ENCODE data around the gene PRKCH.

PRKCH gene

DNA sequence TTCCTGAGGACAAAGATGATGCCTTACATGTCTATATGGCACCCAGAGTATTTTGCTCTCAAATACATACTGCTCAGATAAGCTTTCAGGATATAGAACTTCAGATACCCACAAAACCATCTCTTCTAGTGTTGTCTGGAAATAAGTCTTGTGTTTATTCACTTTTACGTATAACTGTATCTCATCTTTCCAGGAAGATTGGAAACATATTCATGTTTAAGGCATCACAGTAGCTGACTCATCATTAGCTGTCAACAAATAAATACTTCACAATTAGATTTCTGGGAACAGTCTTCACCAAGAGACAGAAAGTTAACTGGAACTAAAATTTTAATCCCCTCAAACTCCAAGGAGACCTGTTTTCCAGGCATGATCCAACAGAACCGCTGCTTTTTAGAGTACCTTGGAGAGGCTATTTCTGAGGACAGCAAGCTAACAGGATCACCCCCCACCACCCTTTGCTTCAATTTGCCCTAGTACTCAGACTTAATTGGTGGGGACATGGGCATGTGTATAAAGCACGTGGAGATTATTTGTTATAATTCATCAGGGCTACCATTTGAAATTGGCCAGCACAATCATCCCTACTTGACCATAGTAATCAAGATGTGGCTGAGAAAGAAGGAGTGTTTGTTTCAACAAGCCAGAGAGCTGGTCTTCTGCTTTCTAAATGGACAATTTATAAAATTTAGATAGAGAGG lies 244.6 kb downstream of the PRKCH start:
- Mint-ChIP-seq H3K9me3 (no peaks in the 10 kb centered on the region), H3K36me3 (peaks cover 0 to 3% of the 10 kb centered on the region in 2 donors), H3K27me3 (no peaks in the 10 kb centered on the region), H3K4me3 (no peak overlapping the region), H3K27ac (no peak overlapping the region), H3K4me1 (peaks cover 61 to 81% of the 10 kb centered on the region in 2 donors)
- no peak for DNase-seq
- no peak for ATAC-seq (replicated peaks)

DNA sequence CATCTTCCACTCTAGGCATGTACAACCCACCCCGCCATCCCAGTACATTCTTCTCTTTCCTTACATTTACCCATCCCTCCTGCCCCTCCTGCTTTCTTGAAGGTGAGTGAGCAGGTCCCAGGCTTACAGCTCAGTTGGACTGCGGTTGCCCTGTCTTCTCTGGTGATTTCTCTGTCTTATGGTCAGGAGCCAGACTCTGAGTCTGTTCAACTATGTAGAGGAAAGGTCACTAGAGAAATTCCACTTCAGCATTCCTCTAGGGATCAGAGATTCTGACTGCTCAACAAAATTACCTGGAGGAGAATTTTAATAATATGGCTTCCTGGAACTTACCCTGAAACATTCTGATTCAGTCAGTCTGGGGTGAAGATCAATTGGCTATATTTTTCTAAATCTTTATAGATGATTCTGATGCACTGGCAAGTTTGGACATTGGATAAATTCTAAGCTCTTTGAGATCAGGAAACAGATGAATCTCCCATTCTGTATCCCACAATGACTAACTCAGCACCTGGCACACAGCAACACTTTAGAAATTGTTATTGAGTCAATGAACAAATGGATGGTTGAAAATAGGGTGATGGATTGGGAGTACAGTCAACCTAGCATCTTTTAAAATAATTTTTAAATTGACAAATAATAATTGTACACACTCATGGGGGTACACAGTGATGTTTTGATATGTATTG lies 245.3 kb downstream of the PRKCH start:
- Mint-ChIP-seq H3K36me3 (peaks cover 0 to 3% of the 10 kb centered on the region in 2 donors), H3K4me1 (peaks cover 62 to 84% of the 10 kb centered on the region in 2 donors), H3K27me3 (no peaks in the 10 kb centered on the region), H3K9me3 (no peaks in the 10 kb centered on the region), H3K27ac (peak overlapping the region; percentile 67), H3K4me3 (no peak overlapping the region)
- ATAC-seq (replicated peaks) (no peak), DNase-seq (no peak)

DNA sequence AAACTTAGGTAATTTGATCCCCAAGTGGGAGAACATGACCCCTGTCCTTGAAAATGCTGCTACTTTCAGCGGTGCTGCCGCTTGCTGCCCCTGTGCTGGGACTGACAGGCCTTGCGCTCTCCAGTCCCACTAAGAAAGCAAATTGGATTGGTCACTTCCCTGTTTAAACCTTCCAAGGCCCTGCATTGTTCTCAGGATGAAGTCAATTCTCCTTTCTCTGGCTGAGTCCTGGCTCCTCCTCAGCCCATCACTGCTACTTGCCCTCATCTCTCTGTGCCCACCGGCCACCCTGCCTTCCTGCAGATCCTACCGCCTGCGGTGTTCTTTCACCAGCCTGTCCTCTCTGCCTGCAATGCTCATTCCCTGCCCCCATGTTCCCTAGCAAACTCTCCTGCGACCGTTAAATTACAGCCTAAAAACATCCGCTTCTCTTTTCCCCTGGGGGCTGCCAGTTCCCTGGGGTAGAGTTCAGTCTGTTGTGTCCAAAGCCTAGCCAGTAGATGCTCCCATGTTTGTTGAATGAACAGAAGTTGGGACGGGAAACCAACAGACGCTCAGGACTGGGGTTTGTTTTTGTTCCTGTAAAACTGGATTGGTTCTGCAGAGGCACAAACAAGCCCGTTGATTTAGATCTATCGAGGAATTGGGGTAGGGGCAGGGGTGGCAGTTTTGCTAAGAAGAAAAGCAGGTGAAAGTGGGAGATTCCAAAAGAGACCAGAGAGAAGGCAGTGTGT lies 246.6 kb downstream of the PRKCH start:
- H3K9me3 Mint-ChIP-seq, result no peaks in the 10 kb centered on the region
- DNase-seq, result no peak
- no peaks in the 10 kb centered on the region for H3K27me3 Mint-ChIP-seq
- H3K4me1 Mint-ChIP-seq, result peaks cover 58 to 84% of the 10 kb centered on the region in 2 donors
- peak overlapping the region; percentile 96 for H3K27ac Mint-ChIP-seq
- ATAC-seq (replicated peaks), result peak; percentile 3 to 6
- H3K36me3 Mint-ChIP-seq, result peaks cover 0 to 3% of the 10 kb centered on the region in 2 donors
- peak overlapping the region; percentile 78 to 79 for H3K4me3 Mint-ChIP-seq

DNA sequence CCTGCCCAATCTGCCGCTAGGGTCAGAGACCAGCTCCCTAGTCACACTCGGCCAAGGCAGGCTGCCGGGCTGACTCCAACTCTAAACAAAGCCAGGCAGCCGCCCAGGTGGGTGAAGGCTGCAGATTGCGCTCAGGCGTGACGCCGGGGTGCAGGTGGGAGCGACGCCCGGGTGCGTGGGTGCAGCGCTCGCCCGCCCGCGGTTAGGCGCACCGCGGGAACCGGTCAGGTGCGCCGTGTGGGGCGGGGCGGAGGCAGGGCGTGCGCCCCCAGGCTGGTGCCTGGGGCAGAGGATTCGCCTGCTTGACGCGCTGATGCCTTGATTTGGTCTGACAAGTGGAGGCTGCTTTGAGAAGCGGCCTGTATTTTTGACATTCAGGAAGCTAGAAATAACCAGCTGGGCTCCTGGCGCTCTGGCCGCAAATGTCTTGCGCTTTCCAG lies 247.2 kb downstream of the PRKCH start:
- no peaks in the 10 kb centered on the region for H3K27me3 Mint-ChIP-seq
- ATAC-seq (replicated peaks) (peak; percentile 85 to 89), DNase-seq (peak; percentile 74)
- peaks cover 58 to 84% of the 10 kb centered on the region in 2 donors for H3K4me1 Mint-ChIP-seq
- no peaks in the 10 kb centered on the region for H3K9me3 Mint-ChIP-seq
- H3K36me3 Mint-ChIP-seq, result peaks cover 0 to 3% of the 10 kb centered on the region in 2 donors
- peak overlapping the region; percentile 96 for H3K27ac Mint-ChIP-seq
- H3K4me3 Mint-ChIP-seq, result peak overlapping the region; percentile 78 to 79

DNA sequence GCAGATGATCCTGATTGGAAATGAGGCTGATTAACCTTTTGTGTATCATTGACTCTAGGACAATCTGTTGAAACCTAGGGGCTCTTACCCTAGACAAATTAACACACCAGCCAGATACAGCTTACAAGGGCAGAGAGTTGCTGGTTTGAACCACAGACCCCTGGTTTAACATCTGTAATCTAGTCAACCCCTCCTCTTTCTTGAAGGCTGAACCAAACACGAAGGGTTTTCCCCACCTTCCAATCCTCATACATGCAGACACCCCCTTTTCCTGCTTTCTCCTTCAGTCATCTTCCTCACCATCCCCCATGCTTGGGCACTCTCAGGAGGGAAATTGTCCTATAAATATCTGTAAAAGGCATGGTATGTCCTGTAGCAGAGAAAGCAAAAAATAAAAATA lies 247.9 kb downstream of the PRKCH start:
- Mint-ChIP-seq H3K9me3 (no peaks in the 10 kb centered on the region), H3K4me3 (peak overlapping the region; percentile 78 to 79), H3K36me3 (peaks cover 0 to 3% of the 10 kb centered on the region in 2 donors), H3K27me3 (no peaks in the 10 kb centered on the region), H3K27ac (peak overlapping the region; percentile 66), H3K4me1 (peaks cover 51 to 79% of the 10 kb centered on the region in 2 donors)
- ATAC-seq (replicated peaks), result peak in 1 of 2 donors; percentile 12
- DNase-seq, result no peak

DNA sequence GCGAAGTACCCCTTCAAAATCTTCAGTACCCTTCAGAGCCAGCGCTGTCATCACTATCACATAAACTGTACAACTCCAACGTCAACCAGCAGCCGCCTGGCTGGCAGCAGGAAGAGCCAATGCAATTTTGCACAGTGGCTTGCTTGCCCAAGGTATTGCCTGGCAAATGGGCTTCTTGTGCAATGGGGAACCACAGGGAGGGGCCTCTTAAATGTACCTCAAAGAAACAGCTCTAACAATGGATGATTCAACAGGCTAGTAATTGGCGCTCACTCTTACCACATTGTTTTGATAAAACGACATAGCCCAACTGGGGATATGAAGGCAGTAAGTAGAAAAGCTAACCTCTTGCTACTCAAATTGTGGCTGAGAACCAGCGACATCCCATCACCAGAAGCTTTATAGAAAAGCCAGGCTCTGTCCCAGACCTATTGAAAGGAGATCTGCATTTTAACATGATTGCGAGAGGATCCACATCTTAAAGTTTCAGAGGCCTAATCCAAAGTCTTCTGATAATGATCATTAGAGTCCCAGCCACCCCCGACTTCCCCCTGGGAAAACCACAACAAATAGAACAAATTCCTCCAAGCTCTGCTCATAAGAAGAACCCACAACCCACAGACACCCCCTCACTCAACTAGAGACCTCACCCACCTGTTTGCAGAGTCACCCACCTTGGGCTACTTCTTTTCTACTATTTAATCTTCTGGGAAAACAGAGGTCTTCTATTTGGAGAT lies 248.6 kb downstream of the PRKCH start:
- Mint-ChIP-seq H3K4me3 (peak overlapping the region in 1 of 2 donors; percentile 6), H3K27ac (peak overlapping the region; percentile 66), H3K27me3 (no peaks in the 10 kb centered on the region), H3K4me1 (peaks cover 45 to 72% of the 10 kb centered on the region in 2 donors), H3K9me3 (no peaks in the 10 kb centered on the region), H3K36me3 (peaks cover 0 to 3% of the 10 kb centered on the region in 2 donors)
- ATAC-seq (replicated peaks), result no peak
- no peak for DNase-seq

DNA sequence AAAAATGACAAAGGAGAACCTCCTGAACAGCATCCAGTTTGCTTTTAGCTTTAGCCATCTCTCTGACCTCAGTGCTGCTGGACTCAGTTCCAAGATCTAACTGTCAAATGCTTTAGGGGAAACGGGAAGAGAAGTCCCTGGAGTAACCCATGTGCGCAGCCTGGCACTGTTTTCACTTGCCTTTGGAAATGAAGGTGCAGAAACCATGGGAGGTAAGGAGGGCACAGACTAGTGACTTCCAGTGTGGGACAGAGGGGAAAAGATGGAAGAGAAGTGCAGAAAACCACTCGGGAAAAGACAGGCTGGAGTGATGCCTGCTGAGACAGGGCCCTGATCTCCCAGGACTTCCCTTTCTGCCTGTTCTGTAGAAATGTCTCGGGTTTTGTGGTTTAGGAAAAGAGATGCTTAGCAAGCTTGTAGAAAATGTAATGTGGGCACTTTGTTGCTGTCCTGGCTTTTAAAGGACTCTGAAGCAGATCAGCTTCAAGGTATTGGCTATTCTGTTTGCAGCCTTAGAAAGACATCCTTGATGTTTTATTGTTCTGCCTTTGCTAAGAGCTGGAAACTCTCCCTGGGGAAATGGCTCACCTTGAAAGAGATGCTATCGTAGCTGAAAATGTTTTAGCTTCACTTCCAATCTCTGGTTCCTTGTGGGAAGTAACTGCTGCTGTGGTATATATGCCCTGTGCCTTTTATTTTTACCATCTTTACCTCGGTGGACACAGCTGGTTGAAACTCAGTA lies 249.3 kb downstream of the PRKCH start:
- ATAC-seq (replicated peaks) (no peak), DNase-seq (no peak)
- no peaks in the 10 kb centered on the region for H3K27me3 Mint-ChIP-seq
- no peak overlapping the region for H3K27ac Mint-ChIP-seq
- peaks cover 0 to 3% of the 10 kb centered on the region in 2 donors for H3K36me3 Mint-ChIP-seq
- H3K9me3 Mint-ChIP-seq, result no peaks in the 10 kb centered on the region
- H3K4me1 Mint-ChIP-seq, result peaks cover 45 to 72% of the 10 kb centered on the region in 2 donors
- H3K4me3 Mint-ChIP-seq, result no peak overlapping the region

DNA sequence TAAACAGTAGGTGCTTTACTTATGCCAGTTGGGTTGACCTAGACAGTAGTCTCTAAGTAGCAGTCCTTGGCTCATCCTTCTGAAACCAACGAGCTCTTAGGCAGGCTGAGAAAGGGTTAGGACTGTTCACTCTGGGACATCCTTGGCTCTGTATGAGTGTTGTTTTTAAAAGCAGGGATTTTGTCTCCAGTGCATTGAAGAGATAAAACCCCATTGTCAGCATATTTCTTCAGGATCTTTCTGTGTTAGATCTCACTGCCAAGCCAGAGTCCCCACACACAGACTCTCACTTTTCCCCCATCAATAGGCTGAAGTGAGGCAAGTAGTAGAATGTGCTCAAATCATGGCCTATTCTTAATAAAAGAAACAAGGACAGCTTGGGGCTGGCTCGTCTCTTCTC lies 250.5 kb downstream of the PRKCH start:
- no peaks in the 10 kb centered on the region for H3K9me3 Mint-ChIP-seq
- peaks cover 45 to 66% of the 10 kb centered on the region in 2 donors for H3K4me1 Mint-ChIP-seq
- no peak overlapping the region for H3K4me3 Mint-ChIP-seq
- H3K27me3 Mint-ChIP-seq, result no peaks in the 10 kb centered on the region
- H3K36me3 Mint-ChIP-seq, result peaks cover 0 to 3% of the 10 kb centered on the region in 2 donors
- no peak overlapping the region for H3K27ac Mint-ChIP-seq
- ATAC-seq (replicated peaks) (no peak), DNase-seq (no peak)

DNA sequence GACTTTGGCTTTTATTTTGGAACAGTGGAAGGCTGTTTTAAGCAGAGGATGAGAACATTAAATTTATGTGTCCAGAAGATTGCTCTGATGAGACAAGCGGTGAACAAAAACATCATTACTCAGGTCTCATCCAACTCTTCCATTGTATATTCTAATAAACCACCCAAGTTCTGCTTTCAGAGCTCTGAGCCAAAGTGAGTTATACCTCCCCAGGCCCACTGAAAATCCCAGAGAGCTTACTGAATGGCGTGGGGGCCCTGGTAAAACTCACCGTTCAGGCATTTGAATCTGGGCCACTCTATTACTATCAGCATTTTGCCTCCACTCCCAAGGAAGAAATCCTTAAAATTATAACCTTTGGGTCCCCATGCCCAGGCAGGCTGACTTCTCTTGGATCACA lies 251.9 kb downstream of the PRKCH start:
- no peaks in the 10 kb centered on the region for H3K9me3 Mint-ChIP-seq
- H3K36me3 Mint-ChIP-seq, result no peaks in the 10 kb centered on the region
- no peaks in the 10 kb centered on the region for H3K27me3 Mint-ChIP-seq
- H3K27ac Mint-ChIP-seq, result no peak overlapping the region
- H3K4me3 Mint-ChIP-seq, result no peak overlapping the region
- no peak for DNase-seq
- peaks cover 37 to 60% of the 10 kb centered on the region in 2 donors for H3K4me1 Mint-ChIP-seq
- ATAC-seq (replicated peaks), result no peak

DNA sequence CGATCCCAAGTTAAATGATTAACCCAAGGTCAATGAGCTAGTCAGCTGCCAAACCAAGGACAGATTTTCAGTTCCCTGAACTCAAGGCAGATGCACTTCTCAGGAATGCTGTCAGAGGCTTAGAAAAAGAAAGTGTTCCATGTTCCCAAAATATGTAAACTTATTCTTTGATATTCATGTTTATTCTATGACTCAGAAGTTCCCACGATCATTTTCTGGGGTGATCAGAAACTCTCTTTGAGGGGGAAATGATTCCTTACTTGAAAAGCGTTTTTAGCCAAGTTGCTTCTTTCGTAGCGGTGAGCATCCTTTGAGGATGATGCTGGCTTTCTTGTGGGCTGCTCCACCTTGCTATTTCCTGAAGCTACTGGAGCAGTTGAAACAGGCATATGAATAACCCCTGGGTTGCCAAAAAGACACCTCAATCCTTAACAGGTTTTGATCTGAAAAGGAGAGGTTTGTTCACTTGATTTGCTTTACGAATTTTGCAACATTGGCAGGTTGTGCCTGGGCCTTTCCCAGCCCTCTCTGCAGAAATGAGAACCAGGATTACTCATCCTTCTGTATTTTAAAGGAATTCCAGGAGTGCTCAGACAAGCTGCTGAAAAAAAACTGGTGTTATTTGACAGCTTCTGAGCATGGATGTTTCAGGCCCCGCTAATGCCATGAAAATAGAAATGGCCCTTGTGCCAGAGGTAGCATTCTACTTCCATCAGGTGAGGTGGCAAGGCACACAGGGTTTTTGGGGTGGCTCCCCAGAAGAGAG lies 252.6 kb downstream of the PRKCH start:
- no peak for DNase-seq
- peaks cover 33 to 54% of the 10 kb centered on the region in 2 donors for H3K4me1 Mint-ChIP-seq
- no peaks in the 10 kb centered on the region for H3K27me3 Mint-ChIP-seq
- H3K36me3 Mint-ChIP-seq, result no peaks in the 10 kb centered on the region
- H3K9me3 Mint-ChIP-seq, result no peaks in the 10 kb centered on the region
- ATAC-seq (replicated peaks), result no peak
- no peak overlapping the region for H3K27ac Mint-ChIP-seq
- no peak overlapping the region for H3K4me3 Mint-ChIP-seq

DNA sequence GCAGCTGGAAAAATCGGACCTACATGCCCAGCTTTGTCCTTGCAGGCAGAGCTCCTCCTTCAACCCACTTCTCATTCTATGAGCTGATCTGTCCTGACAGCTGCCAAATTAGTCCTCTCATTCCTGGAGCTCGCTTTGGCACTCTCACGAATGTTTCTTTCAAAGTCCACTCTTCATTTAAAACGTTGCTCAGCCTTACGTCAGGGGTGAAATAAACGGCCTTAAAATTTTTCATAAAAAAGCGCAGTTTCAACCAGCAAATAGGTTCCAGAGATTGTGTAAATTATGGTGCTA lies 253.1 kb downstream of the PRKCH start:
- ATAC-seq (replicated peaks) (no peak), DNase-seq (no peak)
- H3K27me3 Mint-ChIP-seq, result no peaks in the 10 kb centered on the region
- H3K36me3 Mint-ChIP-seq, result no peaks in the 10 kb centered on the region
- no peak overlapping the region for H3K4me3 Mint-ChIP-seq
- H3K9me3 Mint-ChIP-seq, result no peaks in the 10 kb centered on the region
- peaks cover 28 to 49% of the 10 kb centered on the region in 2 donors for H3K4me1 Mint-ChIP-seq
- no peak overlapping the region for H3K27ac Mint-ChIP-seq

DNA sequence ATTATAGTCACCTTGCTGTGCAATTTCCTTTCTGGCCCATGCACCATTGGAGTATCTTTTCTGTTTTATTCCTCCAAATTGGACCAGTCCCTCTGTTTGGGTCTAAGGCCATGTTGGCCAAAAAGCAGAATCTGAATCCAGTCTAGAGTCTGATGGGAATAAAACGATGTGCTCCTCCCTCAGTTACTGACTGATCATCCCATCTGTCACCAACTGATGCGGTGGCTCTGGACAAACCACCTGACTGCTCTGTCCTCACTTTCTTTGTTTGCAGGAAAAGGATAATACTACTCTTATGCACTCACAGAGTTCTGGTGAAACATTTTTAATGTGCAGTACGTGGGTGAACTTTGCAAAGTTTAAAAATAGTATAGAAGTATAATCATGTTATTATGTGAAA lies 253.7 kb downstream of the PRKCH start:
- H3K4me3 Mint-ChIP-seq, result no peak overlapping the region
- ATAC-seq (replicated peaks) (no peak), DNase-seq (no peak)
- no peaks in the 10 kb centered on the region for H3K9me3 Mint-ChIP-seq
- H3K27ac Mint-ChIP-seq, result no peak overlapping the region
- no peaks in the 10 kb centered on the region for H3K36me3 Mint-ChIP-seq
- H3K4me1 Mint-ChIP-seq, result peaks cover 22 to 45% of the 10 kb centered on the region in 2 donors
- H3K27me3 Mint-ChIP-seq, result no peaks in the 10 kb centered on the region

DNA sequence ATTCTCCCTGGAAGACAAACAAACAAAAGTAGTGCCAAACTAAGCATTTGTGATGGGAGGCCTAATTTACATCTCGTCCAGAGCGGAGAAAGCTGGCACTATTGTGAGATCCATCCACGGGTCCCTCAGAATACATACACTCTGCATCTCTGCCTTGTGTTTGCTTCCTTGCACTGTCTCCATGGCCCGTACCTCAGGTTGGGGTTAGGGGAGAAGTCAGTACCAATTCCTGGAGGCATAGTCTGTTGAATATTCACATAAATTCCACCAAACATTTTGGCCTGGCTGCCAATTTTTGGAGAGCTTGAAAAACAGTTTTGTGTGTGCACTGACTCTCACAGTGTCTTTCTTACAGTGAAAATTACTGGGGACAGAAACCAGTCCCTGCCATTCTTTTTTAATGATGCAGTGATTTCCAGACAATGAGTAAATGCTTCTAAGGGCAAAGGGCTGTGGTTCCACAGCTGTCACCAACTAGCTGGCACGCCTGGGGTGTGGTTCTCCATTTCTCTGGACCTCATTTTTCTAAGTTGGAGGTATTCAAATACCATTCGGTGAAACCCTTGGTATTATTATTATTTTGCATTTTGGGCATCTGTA lies 254.3 kb downstream of the PRKCH start:
- no peak for DNase-seq
- H3K36me3 Mint-ChIP-seq, result no peaks in the 10 kb centered on the region
- H3K4me3 Mint-ChIP-seq, result no peak overlapping the region
- peaks cover 17 to 42% of the 10 kb centered on the region in 2 donors for H3K4me1 Mint-ChIP-seq
- no peak overlapping the region for H3K27ac Mint-ChIP-seq
- H3K9me3 Mint-ChIP-seq, result no peaks in the 10 kb centered on the region
- no peaks in the 10 kb centered on the region for H3K27me3 Mint-ChIP-seq
- ATAC-seq (replicated peaks), result no peak

Measured in stimulated activated naive B cell treated with anti-CD40 and anti-IgM and Interleukin-4, amounts not matched to agents 10 μg/mL and 1 μg/mL and 100 μg/mL, for 72 hours (primary cell).